Measurements from ENCODE around the gene NOS1AP.

Gene NOS1AP

GRCh38 chr1:162372159-162373071 lies 302.9 kb downstream of the NOS1AP start:
- no peak for DNase-seq

DNA sequence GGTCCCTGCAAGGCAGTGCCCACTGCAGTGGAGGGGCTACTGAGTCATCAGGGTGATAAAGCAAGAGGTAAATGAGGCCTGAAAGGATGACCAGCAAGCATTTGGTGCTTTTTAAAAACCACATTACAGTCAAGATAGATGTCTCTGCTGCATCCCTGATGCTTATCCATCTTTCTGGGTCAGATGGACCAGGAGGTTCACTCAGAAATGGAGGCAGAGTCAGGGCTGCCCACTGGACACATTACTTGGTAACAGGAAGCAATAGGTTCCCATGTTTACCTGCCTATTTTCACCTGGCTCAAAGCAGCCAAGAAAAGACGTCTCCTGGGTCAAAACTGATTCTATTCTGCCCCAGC lies 303.6 kb downstream of the NOS1AP start:
- no peak for DNase-seq

GRCh38 chr1:162373541-162374260 lies 304.2 kb downstream of the NOS1AP start:
- no peak for DNase-seq

DNA sequence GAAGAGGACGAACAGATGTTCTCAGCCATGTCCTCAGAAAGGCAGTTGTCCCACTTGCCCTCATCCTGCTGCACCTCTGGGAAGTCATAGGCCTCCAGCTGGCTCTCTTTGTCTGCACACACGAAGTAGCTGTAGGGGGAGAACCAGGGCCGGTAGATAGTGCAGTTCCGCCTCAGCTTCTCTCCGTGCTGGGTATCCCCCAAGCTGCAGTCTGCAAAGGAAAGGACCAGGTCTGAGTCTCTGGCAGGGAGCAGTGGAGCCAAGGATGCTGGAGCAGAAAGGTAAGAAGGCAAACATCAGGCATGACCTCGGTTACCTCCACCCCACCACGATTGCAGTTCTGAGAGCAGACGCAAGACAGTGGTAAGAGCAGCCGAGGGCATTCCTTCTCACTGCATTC lies 304.9 kb downstream of the NOS1AP start:
- no peak for DNase-seq

- DNase-seq, result no peak
Measured at GRCh38 chr1:162375463-162375862, 306.0 kb downstream of the NOS1AP start.

GRCh38 chr1:162376691-162377090 lies 307.2 kb downstream of the NOS1AP start, which contains the start of gene SPATA46:
Gene SPATA46, minus strand, starts transcription at chr1:162376854. Its CDS starts 64 bp downstream, at chr1:162376790.
- no peak for DNase-seq

DNA sequence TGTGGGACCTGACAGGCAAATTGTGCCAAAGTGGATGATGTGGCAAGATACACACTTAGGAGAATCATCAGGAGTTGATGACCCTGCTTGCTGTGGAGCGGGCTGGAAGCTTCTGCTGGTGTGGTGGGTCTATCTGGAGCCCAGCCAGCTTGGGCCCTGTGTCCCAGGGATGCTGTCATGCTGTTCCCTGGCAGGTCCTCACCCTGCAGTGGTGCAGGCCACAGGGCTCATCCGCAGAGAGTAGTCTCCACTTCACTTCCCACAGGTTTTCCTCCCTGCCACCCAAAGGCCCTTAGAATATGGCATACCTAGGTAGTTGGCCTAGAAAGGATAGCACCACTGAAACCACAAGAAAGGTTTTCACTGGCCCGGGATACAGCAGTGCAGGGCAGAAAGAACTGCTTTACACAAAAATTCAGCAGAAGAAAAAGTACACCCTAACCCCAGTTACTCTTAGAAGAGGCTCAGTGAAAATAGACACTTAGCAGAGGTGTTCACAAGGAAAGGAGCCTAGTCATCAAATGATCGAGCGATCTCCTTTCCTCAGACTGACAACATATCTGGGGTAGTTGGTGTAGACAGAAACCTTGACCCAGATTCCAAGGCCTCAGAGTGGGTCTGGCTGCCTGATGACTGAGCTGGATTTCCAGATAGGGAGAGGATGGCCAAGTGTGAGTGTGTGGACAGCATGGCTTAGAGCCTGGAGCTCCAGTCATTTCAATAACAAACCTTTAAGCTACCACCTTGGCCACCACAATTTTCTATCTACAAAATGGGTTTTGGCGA lies 310.8 kb downstream of the NOS1AP start:
- no peak for DNase-seq

- no peak for DNase-seq
Measured at GRCh38 chr1:162381383-162381782, 311.9 kb downstream of the NOS1AP start, which contains the start of gene C1orf226. Gene C1orf226, plus strand, starts transcription at chr1:162381728. Its CDS starts 174 bp downstream, at chr1:162381902.

DNA sequence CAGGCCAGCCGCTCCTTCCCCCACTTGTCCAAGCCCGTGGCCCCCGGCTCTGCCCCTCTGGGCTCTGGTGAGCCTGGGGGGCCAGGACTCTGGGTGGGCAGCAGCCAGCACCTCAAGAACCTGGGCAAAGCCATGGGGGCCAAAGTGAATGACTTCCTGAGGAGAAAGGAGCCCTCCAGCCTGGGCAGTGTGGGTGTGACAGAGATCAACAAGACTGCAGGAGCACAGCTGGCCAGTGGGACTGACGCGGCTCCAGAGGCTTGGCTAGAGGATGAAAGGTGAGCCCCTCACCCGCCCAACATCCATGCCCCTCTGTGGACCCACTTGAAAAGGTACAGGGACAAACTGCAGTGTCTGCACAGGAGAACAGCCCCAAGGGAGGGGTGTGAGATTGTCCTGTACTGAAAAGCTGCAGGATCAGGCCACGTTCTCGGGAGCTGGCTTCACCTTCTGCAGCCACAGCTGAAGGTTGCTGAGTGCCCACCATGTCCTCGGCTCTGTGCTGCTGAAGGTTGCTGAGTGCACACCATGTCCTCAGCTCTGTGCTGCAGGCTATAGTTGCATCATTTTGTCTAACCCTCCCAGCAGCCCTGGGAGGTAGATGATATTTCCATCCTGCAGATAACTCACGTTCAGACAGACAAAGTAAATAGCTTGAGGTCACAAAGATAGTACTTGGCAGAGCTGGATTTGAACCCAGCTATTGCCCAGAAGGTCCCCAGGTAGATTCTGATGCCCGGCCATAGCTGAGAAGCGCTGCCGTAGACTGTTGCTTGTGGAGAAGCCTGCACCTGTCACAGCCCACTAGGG lies 312.7 kb downstream of the NOS1AP start:
- DNase-seq, result no peak

- DNase-seq, result no peak
Measured at GRCh38 chr1:162383091-162383490, 313.6 kb downstream of the NOS1AP start.

DNA sequence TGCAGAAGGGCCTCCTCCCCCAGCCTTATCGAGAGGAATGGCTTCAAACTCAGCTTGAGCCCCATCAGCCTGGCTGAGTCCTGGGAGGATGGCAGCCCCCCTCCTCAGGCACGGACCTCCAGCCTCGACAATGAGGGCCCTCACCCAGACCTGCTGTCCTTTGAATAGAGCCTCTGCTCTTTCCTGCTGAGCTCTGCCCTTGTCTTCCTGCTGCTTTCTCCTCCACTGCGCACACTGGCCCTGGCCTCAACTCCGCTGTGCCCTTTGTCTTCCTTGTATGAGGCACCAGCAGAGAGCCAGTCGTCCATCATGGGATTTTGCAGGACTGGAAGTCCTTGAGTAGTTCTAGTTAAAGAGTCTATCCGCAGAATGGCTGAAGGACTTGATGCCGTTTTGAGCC lies 314.0 kb downstream of the NOS1AP start:
- DNase-seq, result no peak

- no peak for DNase-seq
Measured at GRCh38 chr1:162384116-162384515, 314.6 kb downstream of the NOS1AP start.

GRCh38 chr1:162384601-162385279 lies 315.2 kb downstream of the NOS1AP start:
- DNase-seq, result no peak

DNA sequence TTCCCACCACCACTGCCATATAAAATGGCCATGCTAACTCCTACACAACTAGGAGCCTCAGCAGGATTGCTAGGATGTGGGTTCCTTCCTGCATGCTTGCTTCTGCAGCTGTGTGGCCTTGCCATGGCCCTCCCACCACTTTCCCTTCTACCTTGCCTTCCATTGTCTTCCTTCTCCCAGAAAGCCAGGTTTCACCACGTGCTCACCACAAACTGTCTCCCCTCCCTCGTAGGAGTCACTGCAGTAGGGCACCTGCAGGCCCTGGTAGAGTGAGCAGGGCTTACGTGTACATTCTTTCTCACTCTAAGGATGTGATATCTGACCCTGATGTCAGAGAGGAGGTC lies 315.8 kb downstream of the NOS1AP start:
- no peak for DNase-seq

GRCh38 chr1:162385702-162386101 lies 316.2 kb downstream of the NOS1AP start:
- DNase-seq, result no peak

DNA sequence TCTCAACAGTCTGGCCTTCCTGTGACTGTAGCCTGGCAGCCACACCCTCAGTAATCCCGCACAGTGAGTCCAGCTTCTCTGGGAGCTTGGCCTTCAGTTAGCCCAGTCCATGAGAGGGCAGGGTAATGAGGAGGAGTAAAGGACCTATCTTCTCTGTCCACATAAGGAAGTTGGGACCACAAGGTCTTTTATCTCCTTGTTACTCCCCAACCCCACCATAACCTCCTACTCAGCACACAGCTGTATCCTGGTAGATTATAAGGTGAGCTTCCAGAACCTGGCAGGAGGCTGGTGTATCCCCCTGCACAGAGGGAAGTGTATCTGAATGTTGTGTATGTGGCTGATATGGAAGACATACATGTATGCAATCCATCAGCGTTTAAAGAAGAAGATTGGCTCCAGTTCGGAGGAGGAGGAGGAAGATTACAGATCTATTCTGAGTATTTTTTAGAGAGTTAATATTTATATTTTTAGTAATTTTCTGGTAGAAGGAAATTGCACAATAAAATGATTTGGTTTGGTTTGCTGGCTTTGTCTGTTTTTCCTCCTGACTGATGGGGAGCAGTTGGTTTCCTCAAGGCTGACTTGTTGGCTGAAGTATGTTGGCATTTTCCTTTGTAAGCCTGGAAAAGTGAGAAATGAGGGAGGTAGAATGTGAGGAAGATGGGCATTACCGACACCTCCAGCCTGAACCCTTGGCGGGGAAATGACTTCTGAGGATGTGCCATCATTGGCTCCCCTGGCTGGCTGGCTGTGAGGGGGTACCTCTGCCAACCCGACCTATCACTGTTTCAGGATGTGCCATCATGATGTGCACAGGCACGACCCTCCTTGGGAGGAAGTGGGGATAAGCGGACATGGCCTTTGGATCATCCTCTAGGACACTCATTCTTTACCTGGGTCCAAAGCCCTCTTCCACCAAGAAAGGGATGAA lies 317.1 kb downstream of the NOS1AP start:
- no peak for DNase-seq

DNA sequence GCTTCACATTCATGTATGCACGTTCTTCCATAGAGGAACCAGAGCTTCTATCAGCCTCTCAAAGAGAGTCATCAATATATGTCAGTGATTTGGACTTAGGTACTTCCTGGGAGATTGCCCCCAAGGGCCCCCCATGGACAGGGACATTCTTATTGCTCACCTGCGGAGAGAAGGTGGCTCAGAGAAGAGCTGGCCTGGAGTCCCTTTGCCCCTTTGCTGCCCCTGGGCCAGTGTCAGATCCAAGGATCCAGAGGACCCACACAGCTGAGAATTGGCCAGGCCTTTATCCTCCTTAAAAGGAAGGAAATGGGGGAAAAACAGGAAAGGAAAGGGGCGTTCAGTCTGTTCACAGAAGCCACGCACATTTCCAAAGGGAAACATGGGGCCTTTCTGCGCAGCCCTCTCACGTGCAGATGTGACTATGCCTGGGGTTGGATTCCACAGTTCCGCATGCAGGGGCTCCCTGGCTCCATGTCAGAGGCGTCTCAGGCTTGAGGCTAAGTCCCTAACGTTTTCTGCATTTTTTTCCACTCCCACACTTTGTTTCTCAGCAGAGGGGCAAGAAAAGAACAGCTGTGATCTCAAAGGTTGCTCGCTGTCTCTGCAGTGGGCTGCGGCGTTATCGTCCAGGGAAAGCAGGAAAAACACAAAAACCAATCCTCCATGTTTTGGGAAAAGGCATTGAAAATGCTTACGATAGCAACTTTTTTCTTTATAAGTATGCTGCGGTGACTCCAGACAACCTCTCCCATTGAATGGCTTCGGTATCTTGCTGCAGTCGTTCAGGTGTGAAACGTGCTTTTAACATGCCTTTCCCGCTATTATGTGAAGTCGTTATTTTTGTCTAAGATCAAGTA lies 318.0 kb downstream of the NOS1AP start:
- no peak for DNase-seq

DNA sequence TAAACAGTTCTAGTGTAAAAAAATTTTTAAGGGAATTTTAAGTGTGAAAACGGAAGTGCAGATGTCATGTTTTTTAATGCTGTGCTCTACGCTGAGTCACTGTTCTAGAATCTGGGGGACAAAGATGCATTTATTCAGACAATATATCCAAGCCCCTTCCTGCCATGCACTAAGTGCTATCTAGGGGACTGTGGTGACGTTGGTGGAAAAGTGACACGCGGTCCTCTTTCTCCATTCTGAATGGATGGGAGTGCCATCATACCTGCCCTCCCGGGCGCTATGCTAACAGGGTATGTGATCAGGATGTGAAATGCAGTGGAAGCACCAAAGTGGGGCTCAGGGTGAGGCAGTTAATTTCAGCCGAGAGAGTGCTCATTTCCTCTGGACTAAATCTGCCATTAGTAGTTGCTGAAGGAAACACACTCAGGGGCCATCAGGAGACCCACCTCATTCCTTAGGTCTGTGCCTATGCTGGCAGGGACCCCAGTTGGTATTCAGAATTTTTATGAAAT lies 318.6 kb downstream of the NOS1AP start:
- DNase-seq, result no peak

DNA sequence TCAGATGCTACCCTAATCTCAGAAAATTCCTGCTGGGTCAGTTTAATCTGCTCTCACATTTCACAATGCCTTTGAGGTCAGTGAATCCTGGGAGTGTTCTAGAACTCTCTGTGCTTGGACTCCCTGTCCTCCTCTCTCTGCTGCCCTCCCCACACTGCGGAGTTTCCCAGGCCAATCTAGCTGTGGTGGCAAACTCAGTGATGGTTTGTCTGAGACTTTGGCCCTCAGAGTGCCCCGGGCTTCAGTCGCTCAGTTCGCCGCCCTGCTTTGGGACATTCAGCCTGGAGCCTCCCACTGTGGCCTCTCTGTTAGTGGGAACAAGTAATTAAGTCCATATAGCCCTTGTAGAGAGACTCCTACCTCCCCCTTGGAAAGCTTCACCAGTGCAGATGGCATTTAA lies 319.1 kb downstream of the NOS1AP start:
- DNase-seq, result no peak

All from NCI-H1417 treated with DMSO at 0.1 percent for 48 hours (cell line).